Aorta (tissue), 5 donors: ENCODE results near the gene GRIK4. TPM values are rescaled to one million over a fixed set of nuclear protein-coding genes. Genes with fewer than 3 reads are reported as not detected.
A peak's percentile ranks its signal among the peaks of the same experiment; 100 is the strongest.

ENCODE experiments used
- ATAC-seq: fragments of 200-7000 bp; cut with Tn5 transposase; one replicate; pipeline ENCODE4 v1.9.1; 2022; ENCODE audit warnings: moderate library complexity; ENCODE audit not compliant: low FRiP score
- DNase-seq, 2 donors: peaks; one replicate each; pipeline ENCODE4 v3.0.0-alpha.2; 2020
- H3K27ac ChIP-seq, 2 donors: one replicate each; pipeline ENCODE4 v1.5.1; 2013; ENCODE audit warnings: low read length in 2 of 2, mild to moderate bottlenecking in 2 of 2, moderate library complexity in 2 of 2, control low read depth in 1 of 2, inconsistent platforms in 1 of 2, low read depth in 1 of 2
- H3K27me3 ChIP-seq, 2 donors: one replicate each; pipeline ENCODE4 v1.6.1; 2013; ENCODE audit warnings: control low read depth in 1 of 2, low read length in 1 of 2, mild to moderate bottlenecking in 1 of 2, moderate library complexity in 1 of 2; ENCODE audit not compliant: insufficient read depth in 2 of 2, control insufficient read depth in 1 of 2
- H3K36me3 ChIP-seq, 2 donors: one replicate each; pipeline ENCODE4 v1.6.1; 2013; ENCODE audit warnings: control low read depth in 1 of 2, low read length in 1 of 2, mild to moderate bottlenecking in 1 of 2; ENCODE audit not compliant: insufficient read depth in 2 of 2, control insufficient read depth in 1 of 2
- H3K4me1 ChIP-seq, 2 donors: one replicate each; pipeline ENCODE4 v1.6.1; 2013; ENCODE audit warnings: low read length in 2 of 2, control low read depth in 1 of 2, mild to moderate bottlenecking in 1 of 2, moderate library complexity in 1 of 2; ENCODE audit not compliant: insufficient read depth in 2 of 2, control insufficient read depth in 1 of 2
- H3K4me3 ChIP-seq, 2 donors: one replicate each; pipeline ENCODE4 v1.5.1; 2013; ENCODE audit warnings: low read length in 2 of 2, control low read depth in 1 of 2, mild to moderate bottlenecking in 1 of 2
- H3K9me3 ChIP-seq: one replicate; pipeline ENCODE4 v1.6.1; 2013; ENCODE audit warnings: mild to moderate bottlenecking, low read length; ENCODE audit not compliant: control insufficient read depth
- WGBS, 2 donors: extraction: QIAGEN DNeasy Blood & Tissue Kit; methylation state at CpG; one replicate each; pipeline ENCODE4 v1.1.7; 2013; 5-methylcytosine and 5-hydroxymethylcytosine counted together
- intact Hi-C, 2 donors: fragments of 100-400 bp; cut with DNase I; formaldehyde crosslinking; loops; one replicate each; pipeline versions ENCODE4 v1.14.2 to v1.15.0; 2022
- polyA plus RNA-seq, 2 donors: library from polyadenylated mRNA; stranded (reverse); fragments of 200-250 nt; gene quantifications; one replicate each; pipeline ENCODE4 v1.2.3, GENCODE V29; 2013
- total RNA-seq, 2 donors: library from RNA; stranded (reverse); fragmentation: NEBNext Ultra II Directional; extraction: Animal tissue kit (Norgen Biotek cat#: 25700); gene quantifications; one replicate each; pipeline ENCODE4 v1.2.1, GENCODE V29; 2021
- donor health status: healthy with polysubstance abuse.
- donor health status: Bipolar disorder and iron deficiency.
- donor health status: DM: no; HTN: no; CAD: no.
- donor health status: DM: no; HTN: no; CAD: no.
- donor health status: DM: yes; HTN: yes; CAD: no.

GRIK4 gene
- total and polyA plus RNA-seq, 4 donors, result not detected

DNA sequence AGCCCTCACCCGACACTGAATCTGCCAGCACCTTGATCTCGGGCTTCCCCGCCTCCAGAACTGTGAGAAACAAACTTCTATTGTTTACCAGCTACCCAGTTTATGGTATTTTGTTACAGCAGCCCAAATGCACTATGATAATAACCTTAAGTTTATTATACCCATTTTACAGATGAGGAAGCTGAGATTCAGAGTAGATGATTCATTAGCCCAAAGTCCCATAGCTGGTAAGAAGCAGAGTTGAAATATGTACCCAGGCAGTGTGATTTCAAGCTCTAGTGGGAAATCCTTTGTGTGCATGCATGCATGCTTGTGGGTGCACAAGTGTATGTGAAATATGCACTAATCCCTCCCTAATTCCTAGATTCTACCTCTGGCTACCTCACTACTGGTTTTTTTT is 7.9 kb downstream of the GRIK4 start:
- Histone ChIP-seq H3K4me1 (no peaks in the 10 kb centered on the region), H3K27ac (no peak overlapping the region), H3K4me3 (no peak overlapping the region), H3K36me3 (no peaks in the 10 kb centered on the region), H3K27me3 (no peaks in the 10 kb centered on the region), H3K9me3 (no peaks in the 10 kb centered on the region)
- DNase-seq (no peak), ATAC-seq (no peak)
- intact Hi-C loops, result loop anchor here (10.0 kb wide), 2 partner anchors 585 to 675 kb away; partner anchors contain the start of gene TECTA (in 1 of the 2)
- WGBS, 2 donors, result 94 to 100% methylated on average over 3 of the region's 3 CpGs

DNA sequence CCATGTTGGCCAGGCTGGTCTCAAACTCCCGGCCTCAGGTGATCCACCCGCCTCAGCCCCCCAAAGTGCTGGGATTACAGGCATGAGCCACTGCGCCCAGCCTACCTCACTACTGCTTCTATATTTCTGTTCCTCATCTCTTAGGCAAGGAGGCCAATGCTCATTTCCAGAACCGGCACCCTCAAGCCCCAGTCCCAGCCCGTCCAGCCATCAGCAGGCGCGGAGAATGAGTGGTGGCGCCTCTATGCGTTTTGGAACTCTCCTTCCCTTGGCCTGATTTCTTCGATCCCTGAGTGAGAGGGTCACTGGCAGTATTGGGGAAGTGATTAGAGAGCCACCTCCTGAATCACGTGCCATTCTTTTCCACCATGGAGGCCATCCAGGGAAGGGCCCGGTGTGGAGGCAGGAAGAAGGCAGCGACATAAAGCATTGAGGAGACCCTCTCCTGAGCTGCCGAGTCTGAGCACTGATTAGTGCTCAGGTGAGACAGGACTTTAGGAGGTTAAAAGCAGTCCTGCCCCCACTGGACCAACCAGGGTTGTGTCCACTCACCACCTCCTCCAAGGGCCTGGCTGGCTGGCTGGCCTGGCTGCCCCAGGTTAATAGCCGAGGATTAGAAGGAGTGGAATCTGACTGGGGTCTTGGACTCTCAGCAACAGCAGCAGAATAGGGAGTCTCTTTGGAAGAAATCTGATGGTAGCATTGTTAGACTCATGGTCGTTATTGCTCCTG is 8.7 kb downstream of the GRIK4 start:
- Histone ChIP-seq H3K27ac (no peak overlapping the region), H3K4me1 (no peaks in the 10 kb centered on the region), H3K36me3 (no peaks in the 10 kb centered on the region), H3K27me3 (no peaks in the 10 kb centered on the region), H3K4me3 (no peak overlapping the region), H3K9me3 (no peaks in the 10 kb centered on the region)
- ATAC-seq (no peak), DNase-seq (no peak)
- WGBS, 2 donors, result 95 to 97% methylated on average over 16 of the region's 16 CpGs
- intact Hi-C loops, result no loop called here

DNA sequence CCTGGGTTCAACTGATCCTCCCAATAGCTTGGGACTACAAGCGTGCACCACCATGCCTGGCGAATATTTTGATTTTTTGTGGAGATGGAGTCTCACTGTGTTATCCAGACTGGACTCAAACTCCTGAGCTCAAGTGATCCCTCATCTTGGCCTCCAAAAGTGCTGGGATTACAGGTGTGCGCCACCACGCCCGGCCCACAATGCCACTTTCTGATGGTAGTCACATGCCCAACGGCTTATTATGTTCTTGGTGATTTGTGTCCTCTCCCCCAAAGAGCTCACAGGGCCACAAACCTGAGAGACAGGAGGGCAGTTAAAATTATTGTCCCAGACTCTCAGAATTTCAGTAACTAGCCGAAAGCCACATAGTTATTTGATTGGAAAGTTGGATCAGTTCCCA is 9.6 kb downstream of the GRIK4 start:
- DNase-seq (no peak), ATAC-seq (no peak)
- intact Hi-C loops, result no loop called here
- Histone ChIP-seq H3K36me3 (no peaks in the 10 kb centered on the region), H3K4me3 (no peak overlapping the region), H3K27me3 (no peaks in the 10 kb centered on the region), H3K27ac (no peak overlapping the region), H3K4me1 (no peaks in the 10 kb centered on the region), H3K9me3 (no peaks in the 10 kb centered on the region)
- 93 to 96% methylated on average over 7 of the region's 7 CpGs for WGBS, 2 donors

DNA sequence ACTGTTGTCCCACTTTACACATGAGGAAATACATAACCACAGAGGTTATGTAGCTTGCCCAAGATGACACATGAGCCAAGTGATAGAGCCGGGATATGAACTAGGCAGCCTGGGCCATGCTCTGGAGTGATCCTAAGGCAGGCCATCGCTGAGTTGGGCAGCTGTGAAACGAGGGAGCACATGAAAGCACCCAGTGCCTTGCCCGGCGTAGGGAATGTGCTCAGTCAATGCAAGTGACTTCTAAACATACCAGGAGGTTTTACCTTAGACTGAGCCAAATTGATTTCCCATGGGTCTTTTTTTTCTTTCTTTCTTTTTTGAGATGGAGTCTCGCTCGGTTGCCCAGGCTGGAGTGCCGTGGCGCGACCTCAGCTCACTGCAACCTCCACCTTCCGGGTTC is 10.5 kb downstream of the GRIK4 start:
- H3K27ac ChIP-seq, result no peak overlapping the region
- no peaks in the 10 kb centered on the region for H3K9me3 ChIP-seq
- H3K27me3 ChIP-seq, result no peaks in the 10 kb centered on the region
- no peak overlapping the region for H3K4me3 ChIP-seq
- DNase-seq, result no peak
- WGBS, 2 donors, result 88 to 89% methylated on average over 11 of the region's 11 CpGs
- intact Hi-C loops, result no loop called here
- no peaks in the 10 kb centered on the region for H3K36me3 ChIP-seq
- ATAC-seq, result no peak
- H3K4me1 ChIP-seq, result no peaks in the 10 kb centered on the region

GRCh38 chr11:120522736-120523135 is 11.2 kb downstream of the GRIK4 start:
- H3K27me3 ChIP-seq, result no peaks in the 10 kb centered on the region
- no peak for ATAC-seq
- WGBS, 2 donors, result 72 to 77% methylated on average over 3 of the region's 3 CpGs
- H3K4me3 ChIP-seq, result no peak overlapping the region
- no peak overlapping the region for H3K27ac ChIP-seq
- intact Hi-C loops, result no loop called here
- H3K36me3 ChIP-seq, result no peaks in the 10 kb centered on the region
- no peaks in the 10 kb centered on the region for H3K4me1 ChIP-seq
- H3K9me3 ChIP-seq, result no peaks in the 10 kb centered on the region
- no peak for DNase-seq

- Histone ChIP-seq H3K27ac (no peak overlapping the region), H3K27me3 (no peaks in the 10 kb centered on the region), H3K36me3 (no peaks in the 10 kb centered on the region), H3K9me3 (no peaks in the 10 kb centered on the region), H3K4me1 (no peaks in the 10 kb centered on the region), H3K4me3 (no peak overlapping the region)
- intact Hi-C loops, result no loop called here
- no peak for DNase-seq
- peak; percentile 8 for ATAC-seq
- WGBS, 2 donors, result 57 to 59% methylated on average over 12 of the region's 12 CpGs
Observed at GRCh38 chr11:120523196-120523595, 11.6 kb downstream of the GRIK4 start.

- H3K4me3 ChIP-seq, result no peak overlapping the region
- no peaks in the 10 kb centered on the region for H3K27me3 ChIP-seq
- H3K9me3 ChIP-seq, result no peaks in the 10 kb centered on the region
- ATAC-seq (no peak), DNase-seq (no peak)
- no peaks in the 10 kb centered on the region for H3K36me3 ChIP-seq
- no peak overlapping the region for H3K27ac ChIP-seq
- H3K4me1 ChIP-seq, result no peaks in the 10 kb centered on the region
- intact Hi-C loops, result no loop called here
- 96% methylated on average over 9 of the region's 9 CpGs for WGBS, 2 donors
Observed at GRCh38 chr11:120524536-120525085, 13.1 kb downstream of the GRIK4 start.

- Histone ChIP-seq H3K4me3 (no peak overlapping the region), H3K4me1 (no peaks in the 10 kb centered on the region), H3K9me3 (no peaks in the 10 kb centered on the region), H3K27me3 (no peaks in the 10 kb centered on the region), H3K36me3 (no peaks in the 10 kb centered on the region), H3K27ac (no peak overlapping the region)
- WGBS, 2 donors, result 85 to 86% methylated on average over 16 of the region's 16 CpGs
- intact Hi-C loops, result no loop called here
- no peak for ATAC-seq
- no peak for DNase-seq
Observed at GRCh38 chr11:120525261-120526171, 14.0 kb downstream of the GRIK4 start.
